ENCODE results near the gene NAA15. TPM values are rescaled to one million over a fixed set of nuclear protein-coding genes. Genes with fewer than 3 reads are reported as not detected.

Gene NAA15
- total RNA-seq, 2 donors from 2014 or later = 55.2 to 62.1 TPM

DNA sequence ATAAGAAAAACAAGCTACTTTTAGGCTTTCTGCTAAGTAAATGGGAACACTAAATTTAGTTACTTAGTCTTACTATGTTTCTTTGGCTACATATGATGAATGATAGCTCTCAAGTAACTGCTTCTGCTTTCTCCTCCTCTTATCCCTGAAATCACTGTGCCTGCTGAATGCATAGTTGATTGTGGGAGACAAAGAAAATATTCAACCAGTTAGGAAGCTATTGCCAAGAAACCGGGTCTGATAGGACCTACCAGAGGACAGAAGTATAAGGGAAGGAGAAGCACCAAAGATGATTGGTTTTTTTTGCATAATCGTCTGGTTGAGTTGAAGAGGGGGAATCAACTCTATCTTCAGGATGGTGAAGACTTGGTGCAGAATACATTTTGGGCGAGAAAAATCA, 29.0 kb downstream of the NAA15 start:
- Mint-ChIP-seq H3K27me3 (no peaks in the 10 kb centered on the region), H3K36me3 (ENCODE audit: low read depth) (peaks cover 9% of the 10 kb centered on the region), H3K27ac (peak overlapping the region; percentile 45), H3K4me1 (peaks cover 19% of the 10 kb centered on the region), H3K4me3 (no peak overlapping the region)
- DNase-seq (no peak), ATAC-seq (no peak)
- no peaks in the 10 kb centered on the region for H3K9me3 ChIP-seq (ENCODE audit: control insufficient read depth, low read length, poor library complexity, severe bottlenecking)

DNA sequence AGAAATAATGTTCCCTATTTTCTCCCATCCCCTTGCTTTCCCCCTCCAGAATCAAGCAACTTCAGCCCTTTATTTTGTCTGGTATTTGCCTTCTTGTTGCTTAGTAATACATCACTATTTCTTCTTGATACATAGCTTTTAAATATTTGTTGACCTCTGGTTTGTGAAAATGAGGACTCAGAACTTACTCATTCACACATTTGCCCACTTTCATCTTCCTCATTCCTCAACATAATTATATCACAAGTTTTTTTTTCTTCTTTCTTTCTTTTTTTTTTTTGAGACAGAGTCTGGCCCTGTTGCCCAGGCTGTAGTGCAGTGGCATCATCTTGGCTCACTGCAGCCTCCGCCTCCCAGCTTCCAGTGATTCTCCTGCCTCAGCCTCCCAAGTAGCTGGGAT, 29.9 kb downstream of the NAA15 start:
- no peaks in the 10 kb centered on the region for H3K9me3 ChIP-seq (ENCODE audit: control insufficient read depth, low read length, poor library complexity, severe bottlenecking)
- DNase-seq = no peak
- Mint-ChIP-seq H3K36me3 (ENCODE audit: low read depth) (peaks cover 9% of the 10 kb centered on the region), H3K4me3 (no peak overlapping the region), H3K27ac (no peak overlapping the region), H3K27me3 (no peaks in the 10 kb centered on the region), H3K4me1 (peaks cover 19% of the 10 kb centered on the region)
- ATAC-seq = no peak

DNA sequence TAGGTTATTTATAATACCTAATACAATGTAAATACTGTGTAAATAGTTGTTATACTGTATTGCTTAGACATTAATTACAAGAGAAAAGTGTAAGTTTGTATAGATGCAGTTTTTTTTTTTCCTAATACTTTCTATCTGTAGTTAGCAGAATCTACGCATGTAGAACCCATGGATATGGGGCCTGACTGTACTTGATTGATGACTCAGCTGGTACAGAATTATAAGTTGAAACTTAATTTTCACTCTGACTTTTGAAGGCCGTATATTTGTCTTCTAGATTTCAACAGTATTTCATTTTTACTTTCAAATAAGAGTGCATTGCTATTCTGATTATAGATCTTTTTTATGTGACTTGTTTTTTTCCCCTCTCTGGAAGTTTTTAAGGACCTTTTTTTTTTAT, 31.7 kb downstream of the NAA15 start:
- no peak for DNase-seq
- ATAC-seq = no peak

DNA sequence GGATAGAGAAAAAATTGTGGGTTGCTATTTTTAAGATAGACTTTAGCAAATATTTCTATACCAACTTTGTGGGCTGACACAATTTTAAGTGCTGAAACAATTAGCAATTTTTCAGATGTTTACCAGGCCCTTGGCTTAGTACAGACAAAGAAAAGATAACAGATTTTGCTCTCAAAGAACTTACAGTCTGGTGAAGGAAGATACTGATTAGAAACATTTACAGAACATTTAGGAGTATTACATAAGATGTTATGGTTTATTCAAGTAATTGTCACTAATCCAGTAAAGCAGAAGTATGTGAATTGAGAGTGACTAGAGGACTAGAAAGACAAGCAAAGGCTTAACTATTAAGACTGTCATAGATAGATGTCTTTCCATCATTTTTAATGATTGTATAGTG, 36.3 kb downstream of the NAA15 start:
- Mint-ChIP-seq H3K27ac (peak overlapping the region; percentile 29), H3K4me3 (no peak overlapping the region), H3K27me3 (no peaks in the 10 kb centered on the region), H3K36me3 (ENCODE audit: low read depth) (peaks cover 7% of the 10 kb centered on the region), H3K4me1 (peaks cover 10% of the 10 kb centered on the region)
- H3K9me3 ChIP-seq (ENCODE audit: control insufficient read depth, low read length, poor library complexity, severe bottlenecking) = no peaks in the 10 kb centered on the region
- DNase-seq = no peak
- ATAC-seq = no peak

More for the DNA sequence above, 31.7 kb downstream of the NAA15 start:
- Mint-ChIP-seq H3K4me1 (peaks cover 24% of the 10 kb centered on the region), H3K4me3 (no peak overlapping the region), H3K27ac (no peak overlapping the region), H3K36me3 (ENCODE audit: low read depth) (peaks cover 11% of the 10 kb centered on the region), H3K27me3 (no peaks in the 10 kb centered on the region)
- H3K9me3 ChIP-seq (ENCODE audit: control insufficient read depth, low read length, poor library complexity, severe bottlenecking) = no peaks in the 10 kb centered on the region

DNA sequence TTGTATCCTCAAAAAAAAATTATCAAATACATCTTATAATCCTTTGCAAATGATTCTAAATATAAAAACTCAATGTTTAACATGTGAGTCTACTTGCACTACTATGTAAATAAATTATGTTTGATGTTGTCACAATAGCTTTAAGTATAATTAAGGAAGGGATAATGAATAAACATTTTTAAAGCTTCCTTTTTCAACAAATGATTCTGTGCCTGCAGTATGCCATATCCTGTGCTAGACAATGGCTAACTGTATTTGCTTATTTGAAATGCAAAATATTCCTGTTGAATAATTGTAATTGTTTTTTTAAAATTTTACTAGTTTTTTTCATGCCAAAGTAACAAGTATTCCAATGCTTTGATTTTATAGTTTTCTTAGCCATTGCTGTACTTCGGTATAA, 60.0 kb downstream of the NAA15 start:
- H3K9me3 ChIP-seq (ENCODE audit: control insufficient read depth, low read length, poor library complexity, severe bottlenecking) = no peaks in the 10 kb centered on the region
- ATAC-seq (no peak), DNase-seq (no peak)
- no peaks in the 10 kb centered on the region for H3K4me1 Mint-ChIP-seq
- H3K27ac Mint-ChIP-seq = no peak overlapping the region
- H3K36me3 Mint-ChIP-seq (ENCODE audit: low read depth) = peaks cover 9% of the 10 kb centered on the region
- H3K4me3 Mint-ChIP-seq = no peak overlapping the region
- H3K27me3 Mint-ChIP-seq = no peaks in the 10 kb centered on the region

DNA sequence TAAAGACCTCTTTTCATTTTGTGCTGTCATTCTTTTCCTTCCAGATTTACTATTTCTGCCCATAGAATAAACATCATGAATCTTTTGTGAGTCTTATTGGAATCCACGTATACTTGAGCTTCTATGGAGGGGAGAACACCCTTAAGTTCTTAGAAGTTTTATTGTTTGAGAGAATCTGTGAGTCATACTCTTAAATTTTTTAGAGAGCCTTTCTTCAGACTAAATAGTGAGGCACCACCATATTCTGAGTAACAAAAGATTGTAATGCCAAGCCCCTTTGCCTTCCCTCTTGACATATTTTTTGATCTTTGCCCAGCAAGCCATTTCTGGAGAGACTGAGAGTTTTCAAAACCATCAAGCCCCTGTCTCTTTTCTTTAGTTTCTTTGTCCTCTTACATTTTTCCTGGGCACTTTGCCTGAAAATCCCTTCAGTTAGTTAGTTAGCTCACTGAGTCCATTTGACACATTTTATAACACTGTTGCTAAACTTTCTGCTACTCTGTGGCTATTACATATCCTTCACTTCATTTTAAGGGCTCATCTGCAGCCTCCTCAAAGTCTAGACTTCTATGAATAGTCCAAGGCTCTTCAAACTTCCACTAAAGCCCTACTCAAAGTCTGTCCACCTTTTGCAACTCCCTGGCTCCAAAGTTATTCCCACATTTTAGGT, 66.3 kb downstream of the NAA15 start:
- Mint-ChIP-seq H3K36me3 (ENCODE audit: low read depth) (peaks cover 11% of the 10 kb centered on the region), H3K27ac (peak overlapping the region; percentile 71), H3K4me1 (peaks cover 3% of the 10 kb centered on the region), H3K4me3 (no peak overlapping the region), H3K27me3 (no peaks in the 10 kb centered on the region)
- DNase-seq = no peak
- no peak for ATAC-seq
- no peaks in the 10 kb centered on the region for H3K9me3 ChIP-seq (ENCODE audit: control insufficient read depth, low read length, poor library complexity, severe bottlenecking)

DNA sequence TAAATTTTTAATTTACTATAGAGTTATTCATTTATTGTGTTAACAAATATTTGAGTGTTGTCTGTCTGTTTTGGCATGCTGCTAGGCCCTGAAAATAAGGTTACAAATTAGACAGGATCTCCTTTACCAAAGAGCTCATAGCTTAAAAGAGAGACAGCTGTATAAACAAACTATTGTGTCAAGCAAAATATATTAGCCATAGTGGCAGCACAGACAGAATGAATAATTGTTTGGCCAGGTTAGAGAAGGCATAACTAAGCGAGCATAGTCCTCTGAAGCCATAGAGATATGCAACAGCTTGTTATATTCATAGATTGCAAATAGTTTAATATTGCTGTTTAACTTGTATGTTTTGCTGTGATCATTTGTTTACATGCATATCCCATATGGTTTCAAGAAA, 67.7 kb downstream of the NAA15 start:
- Mint-ChIP-seq H3K36me3 (ENCODE audit: low read depth) (peaks cover 7% of the 10 kb centered on the region), H3K27ac (no peak overlapping the region), H3K4me3 (no peak overlapping the region), H3K27me3 (no peaks in the 10 kb centered on the region), H3K4me1 (peaks cover 3% of the 10 kb centered on the region)
- H3K9me3 ChIP-seq (ENCODE audit: control insufficient read depth, low read length, poor library complexity, severe bottlenecking) = no peaks in the 10 kb centered on the region
- no peak for ATAC-seq
- DNase-seq = no peak

DNA sequence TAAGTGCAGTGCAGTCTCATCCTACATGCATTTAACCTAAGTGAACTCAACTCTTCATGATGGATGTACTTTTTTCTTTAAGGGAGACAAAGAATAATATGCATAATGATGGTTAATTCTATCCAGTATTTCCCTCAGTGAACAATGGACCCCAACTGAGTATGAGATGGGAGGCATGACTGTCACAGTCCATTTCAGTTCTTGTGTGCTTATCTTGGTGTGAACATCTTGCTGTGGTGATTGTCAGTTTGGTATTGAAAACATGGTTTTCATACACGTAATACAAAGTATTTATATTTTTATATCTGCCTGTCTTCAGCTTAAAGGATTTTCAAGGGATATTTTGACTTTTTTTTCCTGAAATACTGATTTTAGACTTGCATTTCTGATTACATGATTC, 72.9 kb downstream of the NAA15 start:
- DNase-seq (no peak), ATAC-seq (no peak)
- no peaks in the 10 kb centered on the region for H3K9me3 ChIP-seq (ENCODE audit: control insufficient read depth, low read length, poor library complexity, severe bottlenecking)
- peaks cover 11% of the 10 kb centered on the region for H3K4me1 Mint-ChIP-seq
- H3K27me3 Mint-ChIP-seq = no peaks in the 10 kb centered on the region
- no peak overlapping the region for H3K4me3 Mint-ChIP-seq
- H3K36me3 Mint-ChIP-seq (ENCODE audit: low read depth) = peaks cover 16% of the 10 kb centered on the region
- H3K27ac Mint-ChIP-seq = no peak overlapping the region

DNA sequence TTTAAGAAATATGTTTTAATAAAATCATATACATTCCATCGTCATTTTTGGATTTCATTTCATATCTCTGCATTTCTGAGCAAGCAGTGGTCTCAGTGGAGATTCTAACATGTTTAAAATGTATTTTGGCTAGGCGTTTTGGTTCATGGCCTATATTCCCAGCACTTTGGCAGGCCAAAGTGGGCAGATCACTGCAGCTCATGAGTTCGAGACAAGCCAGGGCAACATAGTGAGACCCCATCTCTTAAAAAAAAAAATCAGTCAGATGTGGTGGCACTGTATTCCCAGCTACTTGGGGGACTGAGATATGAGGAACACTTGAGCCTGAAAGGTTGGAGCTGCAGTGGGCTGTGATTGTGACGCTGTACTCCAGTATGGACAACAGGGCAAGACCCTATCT, 85.1 kb downstream of the NAA15 start:
- H3K27ac Mint-ChIP-seq = no peak overlapping the region
- H3K27me3 Mint-ChIP-seq = no peaks in the 10 kb centered on the region
- DNase-seq = no peak
- no peak for ATAC-seq
- no peaks in the 10 kb centered on the region for H3K36me3 Mint-ChIP-seq (ENCODE audit: low read depth)
- H3K4me3 Mint-ChIP-seq = no peak overlapping the region
- no peaks in the 10 kb centered on the region for H3K9me3 ChIP-seq (ENCODE audit: control insufficient read depth, low read length, poor library complexity, severe bottlenecking)
- H3K4me1 Mint-ChIP-seq = peaks cover 2% of the 10 kb centered on the region

DNA sequence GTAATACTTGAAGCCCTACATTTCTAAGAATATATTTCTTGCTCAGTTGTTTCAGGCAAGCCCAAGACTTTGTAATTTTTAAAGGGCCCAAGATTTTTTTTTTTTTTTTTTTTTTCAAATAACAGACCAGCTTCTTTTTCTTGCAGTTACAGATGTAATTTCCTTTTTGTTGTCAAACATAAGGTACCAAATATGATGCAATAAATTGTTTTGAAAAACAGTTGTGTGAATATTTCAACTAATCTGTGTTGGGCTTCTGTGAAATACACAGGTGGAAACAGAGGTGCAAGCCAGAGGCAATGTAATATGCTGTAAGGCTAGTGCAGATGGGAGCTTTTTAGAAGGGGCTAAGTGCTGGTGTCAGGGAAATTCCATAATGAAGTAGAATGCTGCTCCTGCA, 87.8 kb downstream of the NAA15 start:
- H3K9me3 ChIP-seq (ENCODE audit: control insufficient read depth, low read length, poor library complexity, severe bottlenecking) = no peaks in the 10 kb centered on the region
- Mint-ChIP-seq H3K4me3 (no peak overlapping the region), H3K4me1 (peaks cover 2% of the 10 kb centered on the region), H3K27ac (no peak overlapping the region), H3K27me3 (no peaks in the 10 kb centered on the region), H3K36me3 (ENCODE audit: low read depth) (no peaks in the 10 kb centered on the region)
- DNase-seq (no peak), ATAC-seq (no peak)

DNA sequence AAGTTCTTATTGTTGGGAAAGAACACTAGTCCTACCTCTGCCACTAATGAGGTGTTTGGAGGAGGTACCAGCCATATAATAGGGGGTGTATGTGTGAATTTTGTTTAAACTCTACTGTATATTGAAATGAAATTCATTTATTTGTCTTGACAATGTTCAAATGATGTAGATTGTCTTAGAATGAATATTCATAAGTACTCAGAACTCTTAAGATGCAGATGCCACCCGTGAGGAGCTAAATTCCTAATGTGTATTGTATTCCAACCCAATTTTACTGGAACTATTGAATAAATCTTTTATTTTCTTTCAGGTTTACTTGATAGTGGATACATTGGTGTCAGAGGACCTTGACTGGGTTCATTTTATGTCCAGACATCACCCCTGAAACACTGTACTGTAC, 88.7 kb downstream of the NAA15 start:
- no peak for ATAC-seq
- peaks cover 2% of the 10 kb centered on the region for H3K4me1 Mint-ChIP-seq
- no peaks in the 10 kb centered on the region for H3K36me3 Mint-ChIP-seq (ENCODE audit: low read depth)
- H3K27me3 Mint-ChIP-seq = no peaks in the 10 kb centered on the region
- H3K27ac Mint-ChIP-seq = no peak overlapping the region
- no peak overlapping the region for H3K4me3 Mint-ChIP-seq
- no peak for DNase-seq
- no peaks in the 10 kb centered on the region for H3K9me3 ChIP-seq (ENCODE audit: control insufficient read depth, low read length, poor library complexity, severe bottlenecking)

DNA sequence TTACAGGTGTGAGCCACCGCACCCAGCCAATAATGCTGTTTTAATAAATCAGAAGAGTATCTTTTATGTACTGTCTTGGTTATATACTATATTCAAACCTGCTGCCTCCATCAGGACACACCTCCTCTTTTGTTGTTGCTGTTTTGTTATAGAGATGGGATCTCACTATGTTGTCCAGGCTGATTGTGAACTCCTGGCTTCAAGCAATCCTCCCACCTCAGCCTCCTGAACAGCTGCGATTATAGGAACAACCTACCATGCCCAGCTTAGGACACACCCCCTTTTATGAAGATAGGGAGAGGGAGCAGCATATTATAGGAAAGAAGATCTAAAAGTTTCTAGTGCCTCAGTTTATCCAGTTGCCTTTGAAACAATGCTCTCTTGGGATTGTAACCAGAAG, 90.4 kb downstream of the NAA15 start:
- Mint-ChIP-seq H3K36me3 (ENCODE audit: low read depth) (no peaks in the 10 kb centered on the region), H3K27me3 (no peaks in the 10 kb centered on the region), H3K4me3 (no peak overlapping the region), H3K27ac (no peak overlapping the region), H3K4me1 (peaks cover 2% of the 10 kb centered on the region)
- no peak for ATAC-seq
- no peak for DNase-seq
- H3K9me3 ChIP-seq (ENCODE audit: control insufficient read depth, low read length, poor library complexity, severe bottlenecking) = no peaks in the 10 kb centered on the region

DNA sequence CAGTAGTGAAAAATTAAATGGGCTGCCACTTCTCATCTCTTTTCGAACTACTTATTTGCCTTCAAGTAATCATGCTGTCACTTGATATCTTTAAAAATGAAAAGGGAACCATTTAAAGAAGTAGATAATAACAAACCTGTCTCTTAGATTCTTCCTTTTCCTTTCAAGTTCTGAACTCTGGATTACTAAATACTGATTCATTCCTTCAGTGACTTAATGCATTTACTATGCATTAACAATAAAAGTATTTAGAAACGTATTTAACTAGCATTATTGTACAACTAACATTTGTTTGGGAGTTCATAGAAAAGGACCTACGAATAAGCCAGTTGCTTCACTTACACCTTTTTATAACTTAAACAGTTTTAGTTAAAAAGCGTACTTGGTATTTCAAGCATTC, 91.5 kb downstream of the NAA15 start:
- H3K27me3 Mint-ChIP-seq = no peaks in the 10 kb centered on the region
- ATAC-seq (no peak), DNase-seq (no peak)
- no peaks in the 10 kb centered on the region for H3K36me3 Mint-ChIP-seq (ENCODE audit: low read depth)
- H3K4me3 Mint-ChIP-seq = no peak overlapping the region
- H3K27ac Mint-ChIP-seq = no peak overlapping the region
- H3K4me1 Mint-ChIP-seq = peaks cover 2% of the 10 kb centered on the region
- H3K9me3 ChIP-seq (ENCODE audit: control insufficient read depth, low read length, poor library complexity, severe bottlenecking) = no peaks in the 10 kb centered on the region

DNA sequence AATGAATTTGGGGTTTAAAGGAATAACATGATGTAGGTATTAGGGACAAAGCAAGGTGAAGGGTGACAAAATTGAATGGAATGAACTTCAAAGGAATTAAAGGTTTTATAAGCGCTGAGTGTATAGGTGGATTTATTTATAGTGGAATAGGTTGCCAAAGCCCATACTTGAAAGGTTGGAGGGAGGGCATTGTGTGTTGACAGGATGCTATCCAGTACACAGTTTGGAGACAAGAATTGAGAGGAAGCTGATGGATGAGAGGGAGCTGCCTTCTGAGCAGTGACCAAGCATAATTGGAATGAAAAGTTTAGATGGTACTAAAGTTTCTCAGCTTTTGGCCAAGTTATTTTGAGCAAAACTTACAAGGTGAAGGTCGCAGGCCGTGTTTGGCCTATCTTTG, 100.1 kb downstream of the NAA15 start:
- Mint-ChIP-seq H3K27ac (no peak overlapping the region), H3K36me3 (ENCODE audit: low read depth) (no peaks in the 10 kb centered on the region), H3K27me3 (no peaks in the 10 kb centered on the region), H3K4me3 (no peak overlapping the region), H3K4me1 (peaks cover 5% of the 10 kb centered on the region)
- ATAC-seq (no peak), DNase-seq (no peak)
- H3K9me3 ChIP-seq (ENCODE audit: control insufficient read depth, low read length, poor library complexity, severe bottlenecking) = no peaks in the 10 kb centered on the region
